CD4-positive, alpha-beta memory T cell (primary cell): Measurements from ENCODE around the gene EFCAB12. TPM values are rescaled to one million over a fixed set of nuclear protein-coding genes. Genes with fewer than 3 reads are reported as not detected.
A peak's percentile ranks its signal among the peaks of the same experiment; 100 is the strongest.

Experiments
- CTCF ChIA-PET: fragments of 350-600 bp; sonication (Branson Sonifier 250); formaldehyde crosslinking; loops from one replicate; lab custom pipeline; 2021; ENCODE audit warnings: inconsistent platforms; ENCODE audit not compliant: partially characterized antibody; lab: Charles Lee
- POLR2A ChIA-PET: fragments of 350-600 bp; sonication (Branson Sonifier 250); formaldehyde crosslinking; loops from one replicate; lab custom pipeline; 2021; ENCODE audit not compliant: partially characterized antibody; lab: Charles Lee
- DNase-seq, 5 donors: peaks; one replicate each; pipeline versions ENCODE4 v3.0.0 to v3.0.0-alpha.2; 2020 to 2022; ENCODE audit warnings: mixed read lengths in 1 of 5
- H3K27ac ChIP-seq: one replicate; pipeline ENCODE4 v1.7.0; 2013; ENCODE audit warnings: low read depth, low read length
- H3K27me3 ChIP-seq: 2 replicates; pipeline ENCODE4 v1.7.0; 2013; ENCODE audit warnings: mild to moderate bottlenecking, low read length, moderate library complexity; ENCODE audit not compliant: insufficient read depth
- H3K36me3 ChIP-seq: 2 replicates; pipeline ENCODE4 v1.7.0; 2013; ENCODE audit warnings: mild to moderate bottlenecking, low read length, moderate library complexity; ENCODE audit not compliant: insufficient read depth
- H3K4me1 ChIP-seq: 2 replicates; pipeline ENCODE4 v1.7.0; 2013; ENCODE audit warnings: mild to moderate bottlenecking, low read length, moderate library complexity; ENCODE audit not compliant: insufficient read depth
- H3K4me3 ChIP-seq, 2 donors: one replicate each; pipeline ENCODE4 v1.7.0; 2013; ENCODE audit warnings: low read length in 2 of 2, mild to moderate bottlenecking in 1 of 2
- H3K9me3 ChIP-seq, 2 donors: one replicate each; pipeline ENCODE4 v1.7.0; 2013; ENCODE audit warnings: low read length in 2 of 2, control low read depth in 1 of 2; ENCODE audit not compliant: control insufficient read depth in 1 of 2
- H3K27ac Mint-ChIP-seq, 7 donors: one replicate each; pipeline ENCODE4 v1.8.0; 2020 to 2021; ENCODE audit warnings: mixed read lengths in 7 of 7, mild to moderate bottlenecking in 6 of 7, inconsistent platforms in 3 of 7, moderate library complexity in 3 of 7
- H3K27me3 Mint-ChIP-seq, 2 donors: one replicate each; pipeline ENCODE4 v1.8.0; 2020 to 2021; ENCODE audit warnings: mixed read lengths in 2 of 2
- H3K36me3 Mint-ChIP-seq, 2 donors: one replicate each; pipeline ENCODE4 v1.8.0; 2020 to 2021; ENCODE audit warnings: mixed read lengths in 2 of 2, inconsistent platforms in 1 of 2, mild to moderate bottlenecking in 1 of 2
- H3K4me1 Mint-ChIP-seq, 4 donors: one replicate each; pipeline ENCODE4 v1.8.0; 2020 to 2021; ENCODE audit warnings: mixed read lengths in 4 of 4, mild to moderate bottlenecking in 1 of 4
- H3K4me3 Mint-ChIP-seq, 8 donors: one replicate each; pipeline ENCODE4 v1.8.0; 2020 to 2021; ENCODE audit warnings: mixed read lengths in 8 of 8, mild to moderate bottlenecking in 7 of 8, moderate library complexity in 6 of 8, inconsistent platforms in 3 of 8
- H3K9me3 Mint-ChIP-seq, 8 donors: one replicate each; pipeline ENCODE4 v1.8.0; 2020 to 2021; ENCODE audit warnings: mixed read lengths in 8 of 8, mild to moderate bottlenecking in 5 of 8, inconsistent platforms in 3 of 8, moderate library complexity in 1 of 8
- intact Hi-C: fragments of 100-400 bp; cut with micrococcal nuclease; formaldehyde crosslinking; loops from one replicate; pipeline ENCODE4 v1.15.1; 2023
- polyA plus RNA-seq, 2 donors: library from polyadenylated mRNA; unstranded; fragments of 300-500 nt; fragmentation: Illumina TruSeq; gene quantifications; one replicate each; pipeline ENCODE4 v1.2.3, GENCODE V29; 2021
- total RNA-seq, 2 experiments: library from RNA; stranded (reverse); gene quantifications; one replicate each; pipeline ENCODE4 v1.2.3, GENCODE V29; 2021

The EFCAB12 gene
- total and polyA plus RNA-seq, 4 experiments from 2014 or later, result 0.09 to 1.6 (median 1.5) TPM; not detected in 1

DNA sequence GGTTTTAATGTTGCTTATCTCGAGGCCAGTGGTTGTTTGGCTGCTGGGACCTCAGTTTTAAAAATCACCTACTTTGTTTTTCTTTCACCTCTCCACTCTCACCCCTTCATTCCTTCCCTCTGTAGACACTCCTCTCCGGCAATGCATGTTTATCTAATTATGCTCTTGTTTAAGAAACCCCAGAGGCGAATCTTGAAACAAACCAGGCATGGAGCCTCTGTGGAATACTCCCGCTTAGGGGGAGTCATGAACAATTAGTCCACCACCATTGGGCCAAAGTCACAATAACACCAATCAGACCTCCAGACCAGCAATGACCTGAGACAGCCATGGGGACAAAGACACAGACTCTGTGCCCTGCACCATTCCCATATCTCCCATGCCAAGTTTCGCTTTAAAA lies 53.3 kb downstream of the EFCAB12 start:
- CTCF ChIA-PET, result interaction anchor here (2.0 kb wide), 1 partner anchor 8 kb away, joined by 8 read pairs; no protein-coding TSS in a partner anchor
- intact Hi-C loops, result no loop called here
- Mint-ChIP-seq H3K27ac (peak overlapping the region in 1 of 7 donors; percentile 54), H3K36me3 (peaks cover 4 to 7% of the 10 kb centered on the region in 2 donors), H3K4me3 (no peak overlapping the region), H3K4me1 (no peaks in the 10 kb centered on the region), H3K9me3 (peaks cover 0 to 2% (median 0%) of the 10 kb centered on the region in 8 donors), H3K27me3 (no peaks in the 10 kb centered on the region)
- no peaks in the 10 kb centered on the region for H3K9me3 ChIP-seq
- H3K36me3 ChIP-seq, result no peaks in the 10 kb centered on the region
- H3K27ac ChIP-seq, result no peak overlapping the region
- H3K4me1 ChIP-seq, result no peaks in the 10 kb centered on the region
- POLR2A ChIA-PET, result interaction anchor here (0.6 to 0.7 kb wide), 2 partner anchors 134 to 638 kb away, joined by 3 to 5 read pairs; no protein-coding TSS in a partner anchor
- H3K4me3 ChIP-seq, result no peak overlapping the region
- no peak for DNase-seq
- H3K27me3 ChIP-seq, result no peaks in the 10 kb centered on the region

DNA sequence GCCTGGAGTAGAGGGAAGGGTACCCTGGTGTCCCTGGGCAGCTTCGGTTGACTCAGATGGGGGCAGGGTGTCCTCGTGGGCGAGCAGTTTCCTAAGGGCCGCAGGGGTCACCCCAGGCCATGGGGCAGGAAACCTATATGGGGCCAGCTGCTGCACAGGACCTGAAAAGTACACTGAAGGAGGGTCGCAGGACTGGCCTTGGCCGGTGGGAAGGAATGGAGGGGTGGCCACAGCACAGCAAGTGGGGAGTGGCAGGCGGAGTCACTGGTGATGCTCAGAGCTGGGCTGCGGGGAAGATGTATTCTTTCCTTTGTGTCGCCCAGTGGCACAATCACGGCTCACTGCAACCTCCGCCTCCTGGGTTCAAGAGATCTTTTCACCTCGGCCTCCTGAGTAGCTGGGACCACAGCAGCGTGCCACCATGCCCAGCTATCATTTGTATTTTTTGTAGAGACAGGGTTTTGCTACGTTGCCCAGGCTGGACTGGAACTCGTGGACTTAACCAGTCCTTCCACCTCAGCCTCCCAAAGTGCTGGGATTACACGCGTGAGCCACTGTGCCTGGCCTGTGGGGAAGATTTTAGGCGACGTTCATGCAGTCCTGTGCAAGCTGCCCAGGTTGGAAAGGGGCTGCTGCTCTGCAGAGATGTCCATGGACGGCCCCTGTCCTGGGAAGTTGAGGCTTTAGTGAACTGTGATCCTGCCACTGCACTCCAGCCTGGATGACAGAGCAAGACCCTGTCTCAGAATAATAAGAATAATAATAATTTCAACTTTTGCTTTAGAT lies 57.2 kb downstream of the EFCAB12 start:
- CTCF ChIA-PET, result no interaction called here
- Mint-ChIP-seq H3K9me3 (no peaks in the 10 kb centered on the region), H3K27ac (no peak overlapping the region), H3K27me3 (no peaks in the 10 kb centered on the region), H3K36me3 (peaks cover 3 to 7% of the 10 kb centered on the region in 2 donors), H3K4me3 (no peak overlapping the region), H3K4me1 (no peaks in the 10 kb centered on the region)
- no peaks in the 10 kb centered on the region for H3K27me3 ChIP-seq
- H3K9me3 ChIP-seq, result no peaks in the 10 kb centered on the region
- no peak overlapping the region for H3K27ac ChIP-seq
- no peak for DNase-seq
- H3K4me1 ChIP-seq, result no peaks in the 10 kb centered on the region
- no peak overlapping the region for H3K4me3 ChIP-seq
- POLR2A ChIA-PET, result no interaction called here
- H3K36me3 ChIP-seq, result no peaks in the 10 kb centered on the region
- intact Hi-C loops, result no loop called here

GRCh38 chr3:129370248-129370964 lies 58.0 kb downstream of the EFCAB12 start:
- Histone ChIP-seq H3K4me1 (no peaks in the 10 kb centered on the region), H3K27me3 (no peaks in the 10 kb centered on the region), H3K4me3 (no peak overlapping the region), H3K9me3 (no peaks in the 10 kb centered on the region), H3K36me3 (no peaks in the 10 kb centered on the region), H3K27ac (no peak overlapping the region)
- Mint-ChIP-seq H3K27me3 (no peaks in the 10 kb centered on the region), H3K9me3 (no peaks in the 10 kb centered on the region), H3K36me3 (peaks cover 3 to 7% of the 10 kb centered on the region in 2 donors), H3K27ac (no peak overlapping the region), H3K4me3 (no peak overlapping the region), H3K4me1 (no peaks in the 10 kb centered on the region)
- ChIA-PET POLR2A (no interaction called here), CTCF (no interaction called here)
- no peak for DNase-seq
- intact Hi-C loops, result no loop called here

DNA sequence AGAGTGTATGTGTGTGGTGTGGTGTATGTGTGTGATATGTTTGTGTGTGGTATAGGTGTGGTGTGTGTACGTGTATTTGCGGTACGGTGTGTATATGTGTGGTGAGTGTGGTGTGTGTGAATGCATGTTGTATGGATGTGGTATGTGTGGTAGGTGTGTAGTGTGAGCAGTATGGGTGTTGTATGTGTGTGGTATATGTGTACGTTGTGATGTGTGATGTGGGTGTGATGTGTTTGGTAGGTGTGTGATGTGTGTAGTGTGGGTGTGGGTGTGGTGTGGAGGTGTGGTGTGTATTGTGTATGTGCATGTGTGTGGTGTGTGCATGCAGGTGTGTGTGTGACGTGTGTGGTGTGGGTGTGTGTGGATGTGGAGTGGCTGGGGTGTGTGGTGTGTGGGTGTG lies 58.7 kb downstream of the EFCAB12 start:
- Mint-ChIP-seq H3K9me3 (no peaks in the 10 kb centered on the region), H3K27me3 (no peaks in the 10 kb centered on the region), H3K36me3 (peaks cover 0 to 1% of the 10 kb centered on the region in 2 donors), H3K27ac (no peak overlapping the region), H3K4me3 (no peak overlapping the region), H3K4me1 (no peaks in the 10 kb centered on the region)
- Histone ChIP-seq H3K9me3 (no peaks in the 10 kb centered on the region), H3K4me1 (no peaks in the 10 kb centered on the region), H3K27me3 (no peaks in the 10 kb centered on the region), H3K27ac (no peak overlapping the region), H3K4me3 (no peak overlapping the region), H3K36me3 (no peaks in the 10 kb centered on the region)
- intact Hi-C loops, result no loop called here
- CTCF ChIA-PET, result no interaction called here
- POLR2A ChIA-PET, result no interaction called here
- no peak for DNase-seq

GRCh38 chr3:129367821-129368220 lies 60.6 kb downstream of the EFCAB12 start:
- ChIA-PET CTCF (no interaction called here), POLR2A (no interaction called here)
- no peaks in the 10 kb centered on the region for H3K36me3 Mint-ChIP-seq
- no peak overlapping the region for H3K4me3 Mint-ChIP-seq
- H3K4me1 Mint-ChIP-seq, result no peaks in the 10 kb centered on the region
- Histone ChIP-seq H3K9me3 (no peaks in the 10 kb centered on the region), H3K4me1 (no peaks in the 10 kb centered on the region), H3K27ac (no peak overlapping the region), H3K36me3 (no peaks in the 10 kb centered on the region), H3K4me3 (no peak overlapping the region), H3K27me3 (no peaks in the 10 kb centered on the region)
- intact Hi-C loops, result no loop called here
- H3K9me3 Mint-ChIP-seq, result no peaks in the 10 kb centered on the region
- no peak overlapping the region for H3K27ac Mint-ChIP-seq
- H3K27me3 Mint-ChIP-seq, result no peaks in the 10 kb centered on the region
- DNase-seq, result no peak

- Histone ChIP-seq H3K4me3 (no peak overlapping the region), H3K27me3 (no peaks in the 10 kb centered on the region), H3K27ac (no peak overlapping the region), H3K9me3 (no peaks in the 10 kb centered on the region), H3K4me1 (no peaks in the 10 kb centered on the region), H3K36me3 (no peaks in the 10 kb centered on the region)
- intact Hi-C loops, result no loop called here
- ChIA-PET CTCF (no interaction called here), POLR2A (no interaction called here)
- no peak overlapping the region for H3K4me3 Mint-ChIP-seq
- no peaks in the 10 kb centered on the region for H3K27me3 Mint-ChIP-seq
- no peaks in the 10 kb centered on the region for H3K9me3 Mint-ChIP-seq
- no peaks in the 10 kb centered on the region for H3K36me3 Mint-ChIP-seq
- H3K4me1 Mint-ChIP-seq, result no peaks in the 10 kb centered on the region
- DNase-seq, result no peak
- no peak overlapping the region for H3K27ac Mint-ChIP-seq
These were observed 62.1 kb downstream of the EFCAB12 start for GRCh38 chr3:129366312-129366831.

DNA sequence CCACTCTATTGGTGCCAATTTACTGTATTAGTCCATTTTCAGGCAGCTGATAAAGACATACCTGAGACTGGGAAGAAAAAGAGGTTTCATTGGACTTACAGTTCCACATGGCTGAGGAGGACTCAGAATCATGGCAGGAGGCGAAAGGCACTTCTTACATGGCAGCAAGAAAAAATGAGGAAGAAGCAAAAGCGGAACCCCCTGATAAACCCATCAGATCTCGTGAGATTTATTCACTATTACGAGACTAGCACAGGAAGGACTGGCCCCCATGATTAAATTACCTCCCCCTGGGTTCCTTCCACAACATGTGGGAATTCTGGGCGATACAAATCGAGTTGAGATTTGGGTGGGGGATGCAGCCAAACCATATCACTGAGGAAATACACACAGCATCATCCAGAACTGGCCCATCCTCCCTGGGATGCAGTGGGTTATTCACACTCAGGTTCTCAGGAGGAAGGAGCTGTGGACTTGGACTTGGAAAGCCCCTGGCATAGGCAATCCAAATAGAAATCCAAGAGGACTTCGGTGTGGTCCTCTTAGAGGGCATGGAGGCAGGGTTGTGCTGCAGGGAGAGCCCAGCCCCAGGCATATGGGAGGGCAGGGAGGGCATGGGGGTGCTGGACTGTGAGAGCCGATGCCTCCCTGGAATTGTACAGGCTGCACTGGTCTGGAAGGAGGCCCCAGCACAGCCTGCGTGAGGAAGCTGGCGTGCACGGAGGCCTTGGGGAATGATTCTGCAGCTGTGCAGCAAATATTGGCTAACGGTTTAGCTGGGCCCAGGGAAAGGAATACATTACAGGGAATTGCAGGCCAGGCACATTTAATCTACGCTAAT lies 62.9 kb downstream of the EFCAB12 start:
- Histone ChIP-seq H3K4me3 (no peak overlapping the region), H3K27me3 (no peaks in the 10 kb centered on the region), H3K9me3 (no peaks in the 10 kb centered on the region), H3K27ac (no peak overlapping the region), H3K36me3 (no peaks in the 10 kb centered on the region), H3K4me1 (no peaks in the 10 kb centered on the region)
- POLR2A ChIA-PET, result no interaction called here
- Mint-ChIP-seq H3K36me3 (no peaks in the 10 kb centered on the region), H3K4me3 (no peak overlapping the region), H3K4me1 (no peaks in the 10 kb centered on the region), H3K27ac (no peak overlapping the region), H3K9me3 (no peaks in the 10 kb centered on the region), H3K27me3 (peaks cover 0 to 2% of the 10 kb centered on the region in 2 donors)
- intact Hi-C loops, result no loop called here
- no peak for DNase-seq
- CTCF ChIA-PET, result no interaction called here
